Measurements from ENCODE around the gene CYB5R4.

Gene CYB5R4

DNA sequence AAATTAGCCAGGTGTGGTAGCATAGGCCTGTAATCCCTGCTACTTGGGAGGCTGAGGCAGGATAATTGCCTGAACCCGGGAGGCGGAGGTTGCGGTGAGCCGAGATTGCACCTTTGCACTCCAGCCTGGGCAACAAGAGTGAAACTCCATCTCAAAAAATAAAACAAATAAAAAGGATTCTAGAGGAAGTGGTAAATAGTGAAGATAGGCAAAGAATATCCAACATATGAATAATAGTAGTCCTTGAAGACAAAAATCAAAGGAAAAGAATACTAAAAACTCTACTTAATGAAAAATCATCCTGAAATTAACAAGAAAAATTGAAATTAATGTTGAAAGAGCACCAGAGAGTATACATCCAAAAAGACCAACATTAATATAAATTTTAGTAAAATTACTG lies 107.0 kb downstream of the CYB5R4 start:
- no peak for DNase-seq
- intact Hi-C loops (cut with DNase I) = no loop called here

DNA sequence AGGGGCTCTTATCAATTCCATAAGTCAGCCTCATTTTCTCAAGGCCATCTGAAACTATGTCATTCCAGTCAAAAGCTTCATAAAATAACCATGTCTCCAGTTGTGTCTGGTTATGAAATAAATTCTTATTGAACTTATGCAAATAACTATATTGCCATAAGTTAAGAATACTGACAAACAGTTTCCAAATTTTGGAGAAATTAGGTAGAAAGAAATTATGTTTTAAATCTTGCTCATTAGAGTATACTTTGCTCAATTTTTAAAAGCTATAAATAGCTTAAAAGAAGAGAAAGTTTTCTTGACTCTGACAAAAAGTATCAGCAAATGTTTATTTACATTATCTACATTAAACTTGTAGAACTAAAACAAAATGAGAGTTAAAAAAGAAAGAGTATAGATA lies 111.1 kb downstream of the CYB5R4 start:
- intact Hi-C loops (cut with DNase I) = no loop called here
- no peak for DNase-seq

DNA sequence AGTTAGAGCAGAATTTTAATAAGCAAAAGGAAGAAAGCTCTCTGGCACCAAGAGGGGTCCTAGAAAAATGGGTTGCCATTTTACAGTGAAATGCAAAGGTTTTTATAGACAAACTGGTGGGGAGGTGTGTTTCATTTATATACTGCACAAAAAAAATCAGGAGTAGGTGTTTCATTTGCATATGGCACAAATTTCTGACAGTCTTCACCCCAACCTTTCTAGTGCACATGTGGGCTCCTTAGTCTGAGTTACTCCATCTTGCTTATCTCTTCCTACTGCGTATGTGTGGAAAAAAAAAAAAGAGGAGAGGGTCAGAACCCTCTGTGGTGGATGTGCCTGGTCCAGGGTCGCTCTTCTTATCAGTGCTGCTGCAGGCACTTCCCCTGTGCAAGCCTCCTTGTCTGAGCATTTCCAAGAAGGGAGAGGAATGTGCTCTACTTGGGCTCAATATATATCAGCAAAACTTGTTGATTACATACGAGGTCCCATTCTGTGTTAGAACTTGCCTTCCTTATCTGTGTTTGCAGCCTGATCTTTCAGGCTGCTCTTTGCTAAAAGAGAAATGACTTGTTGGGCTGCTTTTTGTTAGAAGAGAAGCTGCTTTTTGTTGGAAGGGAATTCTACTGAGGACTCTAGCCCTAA lies 115.0 kb downstream of the CYB5R4 start:
- intact Hi-C loops (cut with DNase I) = no loop called here
- DNase-seq = no peak

DNA sequence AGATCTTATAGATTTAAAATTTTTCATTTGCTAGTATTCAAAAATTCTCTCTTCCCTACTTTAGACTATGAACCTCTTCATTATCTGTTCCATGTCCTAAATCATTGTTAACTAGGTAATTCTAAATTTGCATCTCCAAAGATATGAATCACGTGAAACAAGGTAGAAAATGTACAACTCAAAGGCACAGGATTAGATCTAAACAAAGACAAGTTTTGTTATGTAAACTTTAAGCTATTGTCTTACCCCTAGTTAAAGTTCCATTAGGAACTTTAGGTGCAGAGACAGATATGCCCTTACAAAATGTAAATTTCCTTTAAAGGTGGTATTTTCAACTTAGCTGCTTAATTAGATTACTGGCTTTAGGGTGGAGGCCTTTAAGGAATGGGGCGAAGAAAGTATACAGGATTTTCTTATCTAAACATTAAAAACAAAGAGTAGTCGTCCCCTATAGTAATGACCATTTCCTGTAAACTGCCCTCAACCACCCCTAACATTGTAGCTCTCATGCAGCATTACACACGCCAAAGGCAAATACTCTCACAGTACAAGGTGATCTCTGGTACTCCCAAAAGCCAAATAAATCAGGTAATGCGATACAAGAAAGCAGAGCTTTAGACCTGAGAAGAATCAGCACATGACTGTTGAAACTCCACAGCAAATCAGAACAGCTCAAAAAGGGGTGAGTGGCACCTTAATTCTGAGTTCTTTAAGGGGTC lies 116.7 kb downstream of the CYB5R4 start:
- DNase-seq = no peak
- intact Hi-C loops (cut with DNase I) = no loop called here

DNA sequence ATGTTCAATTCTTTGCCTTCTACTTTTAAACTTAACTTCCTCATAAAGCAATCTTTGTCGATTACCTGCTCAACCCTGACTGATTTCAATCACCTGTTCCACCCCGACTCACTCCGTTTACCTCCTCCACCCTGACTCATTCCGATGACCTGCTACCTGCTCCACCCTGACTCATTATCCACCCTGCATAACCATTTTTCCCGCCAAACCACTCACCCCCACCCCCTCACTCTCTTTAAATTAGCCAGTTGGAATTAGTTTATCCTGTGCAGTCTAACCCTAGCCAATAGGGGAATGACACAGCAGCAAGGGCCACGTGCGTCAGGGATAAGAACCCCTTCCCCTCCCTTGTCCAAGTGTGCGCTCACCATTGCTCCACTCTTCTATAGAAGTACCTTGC lies 117.4 kb downstream of the CYB5R4 start:
- intact Hi-C loops (cut with DNase I) = no loop called here
- DNase-seq = no peak

DNA sequence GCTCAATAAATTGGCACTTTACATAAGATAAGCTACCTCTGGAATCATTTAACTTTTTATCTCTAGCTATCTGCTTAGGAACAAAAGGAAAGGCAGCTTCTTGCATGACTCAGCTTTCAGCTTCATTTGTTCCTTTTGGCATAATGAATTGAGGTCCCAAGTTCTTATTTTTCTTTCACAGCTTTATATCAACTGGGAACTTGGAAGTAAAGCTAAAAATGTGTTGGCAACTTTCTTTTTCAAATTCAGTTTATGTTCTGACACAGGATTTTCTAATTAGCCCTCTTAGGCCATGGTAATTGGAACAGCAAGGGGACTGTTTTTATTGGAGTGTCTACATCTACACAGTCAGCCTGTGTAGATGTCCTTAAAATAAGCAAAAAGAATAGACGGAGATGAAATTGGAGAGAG lies 118.8 kb downstream of the CYB5R4 start:
- DNase-seq = no peak
- intact Hi-C loops (cut with DNase I) = no loop called here

DNA sequence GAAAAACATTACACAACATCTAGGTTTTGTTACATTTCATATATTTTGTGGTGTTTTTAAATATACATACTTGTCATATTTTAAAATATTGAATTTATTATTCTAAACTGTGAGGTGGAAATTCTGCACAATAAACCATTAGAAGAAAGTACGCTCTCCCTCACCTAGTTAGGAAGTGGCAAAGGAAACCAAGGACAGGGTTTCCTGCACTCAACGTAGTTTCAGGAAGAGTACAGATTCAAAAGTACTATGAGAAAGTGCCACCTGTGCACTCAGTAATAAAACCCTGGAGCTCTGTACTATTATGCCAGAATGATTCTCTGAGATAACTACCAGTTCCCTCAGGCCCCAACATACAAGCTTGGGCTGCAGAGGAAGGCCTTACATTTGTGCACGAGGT lies 119.5 kb downstream of the CYB5R4 start:
- no peak for DNase-seq
- intact Hi-C loops (cut with DNase I) = no loop called here

DNA sequence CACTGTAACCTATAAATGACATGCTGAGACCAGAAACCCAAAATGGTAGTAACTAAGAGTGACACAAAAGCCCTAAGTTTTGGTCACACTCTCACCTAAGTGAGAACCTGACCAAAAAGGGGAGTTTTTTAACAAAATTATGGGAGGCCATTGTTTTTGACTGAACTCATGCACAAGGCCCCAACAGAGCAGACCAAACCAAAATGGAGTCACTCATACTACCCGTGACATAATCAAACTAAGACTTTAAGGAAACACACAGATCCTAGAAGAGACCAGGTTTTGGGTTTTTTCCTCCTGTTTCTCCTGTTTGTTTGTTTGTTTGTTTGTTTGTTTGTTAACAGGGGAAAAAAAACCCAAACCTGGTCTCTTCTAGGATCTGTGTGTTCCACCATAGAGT lies 124.9 kb downstream of the CYB5R4 start:
- DNase-seq = no peak
- intact Hi-C loops (cut with DNase I) = no loop called here

DNA sequence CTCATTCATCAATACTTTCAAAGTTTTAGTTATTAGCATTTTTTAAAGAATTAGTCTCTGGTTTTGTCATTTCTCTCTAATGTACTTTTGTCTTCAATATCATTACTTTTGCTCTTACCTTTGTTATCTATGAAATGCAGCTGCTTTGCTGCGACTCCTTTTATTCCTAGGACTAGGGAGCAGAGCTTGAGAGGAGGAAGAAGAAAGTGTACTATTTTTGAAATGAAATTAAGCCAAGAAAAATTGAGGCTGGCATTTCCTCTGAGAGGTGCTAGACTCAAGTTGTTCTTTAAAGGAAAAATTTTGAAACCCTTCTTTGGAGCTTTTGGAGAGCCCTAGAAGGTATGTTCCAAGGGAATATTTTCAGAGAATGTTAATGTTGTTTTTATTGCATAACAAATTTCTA lies 125.8 kb downstream of the CYB5R4 start:
- intact Hi-C loops (cut with DNase I) = no loop called here
- DNase-seq = no peak

DNA sequence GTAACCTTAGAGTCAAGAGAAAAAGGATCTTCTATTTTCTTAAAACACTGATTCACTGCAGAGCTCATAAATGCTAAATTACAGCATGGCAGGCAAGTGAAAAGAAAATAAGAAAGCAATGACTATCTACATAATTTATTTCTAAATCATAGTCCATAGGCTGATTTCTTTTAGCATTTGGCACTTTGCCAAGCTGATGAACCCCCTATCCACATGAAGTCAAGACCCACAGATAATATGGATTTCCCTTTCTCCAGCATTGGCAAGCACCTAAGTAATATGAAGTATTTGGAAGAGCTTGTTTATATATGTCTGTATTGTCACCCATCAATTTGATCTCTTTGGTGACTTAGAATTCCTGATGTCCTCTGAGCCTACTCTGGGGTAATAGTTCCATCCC lies 126.2 kb downstream of the CYB5R4 start:
- intact Hi-C loops (cut with DNase I) = no loop called here
- DNase-seq = no peak

DNA sequence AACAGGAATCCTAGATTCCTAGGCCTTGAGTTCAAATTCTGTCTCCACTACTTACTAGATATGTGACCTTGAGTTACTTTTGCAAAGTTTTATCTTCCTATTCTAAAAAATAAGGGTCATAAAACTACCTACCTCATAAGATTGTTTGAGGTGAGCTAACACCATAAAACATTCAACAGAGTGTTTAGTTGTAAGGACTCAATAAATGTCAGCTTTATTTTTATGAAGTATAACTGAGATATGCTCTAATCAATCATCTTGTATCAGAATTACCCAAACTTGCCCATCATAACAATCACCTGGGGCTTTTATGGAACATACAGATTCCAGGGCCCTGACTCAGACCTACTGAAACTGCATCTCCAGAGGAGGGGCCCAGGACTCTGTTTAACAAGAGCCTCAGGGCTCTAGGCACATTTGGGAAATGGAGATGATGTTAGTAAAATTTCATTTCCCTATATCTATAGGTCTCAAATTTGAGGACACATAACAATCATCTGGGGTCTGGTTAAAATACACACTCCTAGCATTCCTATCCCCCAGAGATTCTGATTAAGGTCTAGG lies 138.6 kb downstream of the CYB5R4 start:
- DNase-seq = no peak
- intact Hi-C loops (cut with DNase I) = no loop called here

DNA sequence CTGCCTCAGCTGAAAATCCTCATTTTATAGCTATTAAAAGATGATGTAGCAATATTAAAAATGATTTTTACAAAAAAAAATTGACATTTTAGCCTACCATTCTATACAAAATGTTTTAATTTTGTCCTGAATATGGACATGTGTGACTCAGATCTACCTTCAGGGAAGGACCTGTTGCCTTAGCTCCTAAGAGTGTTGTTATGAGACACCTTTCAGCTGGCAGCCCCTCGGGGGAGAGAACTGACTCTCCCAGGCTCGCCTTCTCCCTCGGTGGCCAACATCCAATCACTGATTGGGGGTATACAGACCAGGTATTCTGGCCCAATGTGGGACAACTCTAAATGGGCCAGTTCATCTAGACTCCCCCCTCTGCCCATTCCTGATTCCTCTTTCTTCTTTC lies 141.6 kb downstream of the CYB5R4 start:
- intact Hi-C loops (cut with DNase I) = no loop called here

DNA sequence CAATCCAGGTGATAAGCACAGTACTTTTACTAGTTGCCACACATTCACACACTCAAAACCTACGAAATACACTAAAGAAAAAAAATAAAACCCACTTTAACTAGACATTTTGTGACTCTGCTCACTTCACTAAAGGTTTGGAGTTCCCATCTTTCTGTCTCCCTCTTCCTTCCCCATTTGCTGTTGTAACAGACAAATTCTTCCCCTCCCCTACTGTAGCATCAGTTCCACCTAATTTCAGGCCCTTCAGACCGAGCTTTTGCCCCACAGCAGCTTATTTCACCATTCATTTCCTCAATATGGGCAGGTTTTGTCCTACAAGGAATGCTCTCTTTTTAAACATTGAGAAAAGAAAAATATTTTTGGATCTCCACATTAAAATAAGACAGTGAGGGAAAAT lies 142.7 kb downstream of the CYB5R4 start:
- intact Hi-C loops (cut with DNase I) = no loop called here
- DNase-seq = no peak

More for the DNA sequence above, 141.6 kb downstream of the CYB5R4 start:
- DNase-seq = no peak

DNA sequence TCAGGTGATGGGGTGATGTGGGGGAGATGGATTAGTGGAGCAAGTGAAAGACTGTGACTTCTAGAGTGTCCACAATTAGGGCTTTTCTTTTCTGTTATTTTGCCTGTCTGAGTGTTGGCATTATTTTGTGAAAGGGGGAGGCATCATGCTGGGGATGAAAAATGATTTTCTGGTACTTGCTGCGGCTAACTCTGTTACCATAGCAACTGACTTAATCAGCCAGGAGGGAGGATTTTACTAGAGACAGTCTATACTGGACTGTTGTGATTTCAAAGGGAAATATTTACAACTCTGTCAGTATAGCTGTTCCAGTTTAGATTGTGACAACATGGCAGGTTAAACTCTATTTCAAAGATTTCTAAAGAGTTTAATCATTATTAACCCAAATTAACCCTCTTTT lies 143.6 kb downstream of the CYB5R4 start:
- DNase-seq = no peak

DNA sequence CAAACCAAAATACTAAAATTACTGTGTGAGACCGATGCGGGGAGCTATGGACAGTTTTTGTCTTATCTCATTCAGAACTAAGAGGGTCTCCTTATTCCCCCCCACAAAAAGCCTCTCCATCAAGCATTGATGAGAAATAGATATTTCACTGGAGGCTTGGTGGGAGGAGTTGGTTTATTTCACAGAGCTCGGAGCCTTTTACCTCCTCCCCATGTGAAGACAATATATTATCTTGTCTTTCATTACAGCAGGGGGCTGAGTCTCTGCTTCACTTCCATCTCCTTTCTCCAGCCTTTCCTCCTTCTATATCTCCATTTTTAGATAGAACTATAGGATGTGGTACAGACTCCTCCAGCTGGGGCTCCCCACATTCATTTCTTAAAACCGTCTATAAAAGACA lies 144.2 kb downstream of the CYB5R4 start:
- DNase-seq = no peak
- intact Hi-C loops (cut with DNase I) = no loop called here

More for the DNA sequence above, 143.6 kb downstream of the CYB5R4 start:
- intact Hi-C loops (cut with DNase I) = no loop called here

DNA sequence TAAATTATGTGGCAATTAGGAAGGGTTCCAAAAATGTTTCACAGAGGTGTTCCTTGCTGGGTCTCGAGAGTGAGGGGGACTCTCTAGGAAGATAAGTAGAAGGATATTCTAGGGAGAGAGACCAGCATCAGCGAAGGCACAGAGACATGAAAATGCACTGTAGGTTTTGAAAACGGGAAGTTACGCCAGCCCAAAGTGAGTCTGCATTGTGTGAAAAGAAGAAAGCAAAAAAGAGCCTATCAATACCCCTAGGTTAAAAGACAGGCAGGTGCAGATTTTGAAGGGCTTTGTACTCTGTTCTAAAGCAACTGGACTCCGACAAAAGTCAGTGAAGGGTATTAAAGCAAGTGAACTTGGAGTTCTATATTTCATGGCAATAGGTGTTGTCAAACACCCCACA lies 148.4 kb downstream of the CYB5R4 start:
- no peak for DNase-seq
- intact Hi-C loops (cut with DNase I) = no loop called here

DNA sequence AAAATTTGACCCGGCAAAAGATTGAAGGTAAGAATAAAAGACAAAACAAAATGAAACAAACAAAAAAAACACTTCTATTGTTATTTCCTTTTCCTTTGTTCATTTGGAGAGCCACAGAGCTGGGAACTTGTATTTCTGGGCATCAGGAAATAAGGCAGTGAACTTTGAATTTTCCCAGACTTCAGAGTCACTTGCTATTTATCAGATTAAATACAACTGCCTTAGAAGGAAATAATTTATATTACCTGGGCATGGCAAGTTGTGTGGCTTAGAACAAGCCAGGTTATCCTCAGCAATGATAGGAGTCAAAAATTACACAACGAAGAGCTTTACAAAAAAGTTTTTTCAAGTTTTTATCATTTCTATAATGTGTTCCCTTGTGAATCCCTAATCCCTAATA lies 153.9 kb downstream of the CYB5R4 start:
- intact Hi-C loops (cut with DNase I) = no loop called here

DNA sequence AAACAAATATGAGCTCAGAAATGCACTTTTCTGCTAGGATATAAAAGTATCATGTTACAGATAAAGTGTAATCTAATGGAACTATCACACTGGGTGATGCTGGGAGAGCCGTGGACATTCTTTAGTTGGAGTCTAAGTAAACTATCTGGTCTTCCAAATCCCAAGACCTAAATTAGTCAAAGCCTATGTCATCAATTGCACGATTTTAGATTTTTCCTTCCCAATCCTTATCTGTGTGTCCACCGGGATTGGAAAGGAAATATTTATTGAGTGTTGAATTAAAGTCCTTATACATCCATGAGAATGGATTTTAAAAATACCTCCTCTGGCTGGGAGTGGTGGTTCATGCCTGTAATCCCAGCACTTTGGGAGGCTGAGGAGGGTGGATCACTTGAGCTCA lies 154.4 kb downstream of the CYB5R4 start:
- intact Hi-C loops (cut with DNase I) = no loop called here
- DNase-seq = no peak

More for the DNA sequence above, 153.9 kb downstream of the CYB5R4 start:
- DNase-seq = no peak

DNA sequence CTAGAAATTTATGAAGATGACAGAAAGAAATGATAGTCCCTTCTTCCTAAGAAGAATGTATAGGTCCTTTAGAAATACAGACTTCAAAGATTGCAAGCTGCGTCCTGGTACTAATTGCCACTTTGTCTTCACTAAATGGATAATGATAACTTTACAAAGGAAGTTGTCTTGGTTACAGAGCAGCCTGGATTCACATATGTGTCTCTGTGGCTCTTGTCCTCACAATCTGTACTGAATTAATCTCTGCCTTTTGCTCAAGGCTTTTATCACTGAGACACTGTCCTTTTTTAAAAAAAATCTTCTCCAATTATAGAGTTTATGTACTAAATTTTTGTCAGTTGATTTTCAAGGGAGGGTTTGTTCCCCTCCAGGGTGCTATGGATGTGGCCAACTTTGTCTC lies 156.5 kb downstream of the CYB5R4 start:
- no peak for DNase-seq
- intact Hi-C loops (cut with DNase I) = no loop called here
